ENCODE results near the gene FOXP1.

FOXP1 gene

GRCh38 chr3:71499227-71499876 is 84.2 kb downstream of the FOXP1 start:
- no peak for ATAC-seq (ENCODE audit: low read depth)
- no peaks in the 10 kb centered on the region for H3K27me3 ChIP-seq (ENCODE audit: insufficient read depth, poor library complexity, severe bottlenecking)
- peaks cover 39% of the 10 kb centered on the region for H3K4me1 ChIP-seq (ENCODE audit: insufficient read depth, poor library complexity, severe bottlenecking)
- no peak overlapping the region for H3K4me3 ChIP-seq (ENCODE audit: severe bottlenecking)
- no peaks in the 10 kb centered on the region for H3K36me3 ChIP-seq (ENCODE audit: low read depth)
- no peak overlapping the region for H3K27ac ChIP-seq (ENCODE audit: poor library complexity, severe bottlenecking)
- H3K9me3 ChIP-seq (ENCODE audit: severe bottlenecking), result no peaks in the 10 kb centered on the region
- no peak for DNase-seq (ENCODE audit: low spot score)
- no peak for TF ChIP-seq CTCF (IDR thresholded peaks at IDR 0.05; ENCODE audit: poor library complexity, severe bottlenecking)

- no peak overlapping the region for H3K27ac ChIP-seq (ENCODE audit: poor library complexity, severe bottlenecking)
- peaks cover 1% of the 10 kb centered on the region; the same call in 1 of the 2 replicates for H3K36me3 ChIP-seq (ENCODE audit: low read depth)
- H3K9me3 ChIP-seq (ENCODE audit: severe bottlenecking), result no peaks in the 10 kb centered on the region
- peaks cover 31% of the 10 kb centered on the region for H3K4me1 ChIP-seq (ENCODE audit: insufficient read depth, poor library complexity, severe bottlenecking)
- TF ChIP-seq CTCF (IDR thresholded peaks at IDR 0.05; ENCODE audit: poor library complexity, severe bottlenecking), result no peak
- DNase-seq (ENCODE audit: low spot score) (no peak), ATAC-seq (ENCODE audit: low read depth) (no peak)
- no peak overlapping the region for H3K4me3 ChIP-seq (ENCODE audit: severe bottlenecking)
- H3K27me3 ChIP-seq (ENCODE audit: insufficient read depth, poor library complexity, severe bottlenecking), result no peaks in the 10 kb centered on the region
Measured at GRCh38 chr3:71498543-71498942, 85.0 kb downstream of the FOXP1 start.

- Histone ChIP-seq H3K4me1 (ENCODE audit: insufficient read depth, poor library complexity, severe bottlenecking) (peaks cover 26% of the 10 kb centered on the region), H3K36me3 (ENCODE audit: low read depth) (peaks cover 7% of the 10 kb centered on the region), H3K27ac (ENCODE audit: poor library complexity, severe bottlenecking) (peak overlapping the region; percentile 96), H3K27me3 (ENCODE audit: insufficient read depth, poor library complexity, severe bottlenecking) (no peaks in the 10 kb centered on the region), H3K9me3 (ENCODE audit: severe bottlenecking) (no peaks in the 10 kb centered on the region), H3K4me3 (ENCODE audit: severe bottlenecking) (no peak overlapping the region)
- no peak for DNase-seq (ENCODE audit: low spot score)
- no peak for TF ChIP-seq CTCF (IDR thresholded peaks at IDR 0.05; ENCODE audit: poor library complexity, severe bottlenecking)
- ATAC-seq (ENCODE audit: low read depth), result no peak
Measured at GRCh38 chr3:71497971-71498444, 85.5 kb downstream of the FOXP1 start.

- Histone ChIP-seq H3K27ac (ENCODE audit: poor library complexity, severe bottlenecking) (peak overlapping the region; percentile 96), H3K27me3 (ENCODE audit: insufficient read depth, poor library complexity, severe bottlenecking) (no peaks in the 10 kb centered on the region), H3K4me1 (ENCODE audit: insufficient read depth, poor library complexity, severe bottlenecking) (peaks cover 24% of the 10 kb centered on the region), H3K4me3 (ENCODE audit: severe bottlenecking) (no peak overlapping the region), H3K36me3 (ENCODE audit: low read depth) (peaks cover 13% of the 10 kb centered on the region), H3K9me3 (ENCODE audit: severe bottlenecking) (no peaks in the 10 kb centered on the region)
- TF ChIP-seq CTCF (IDR thresholded peaks at IDR 0.05; ENCODE audit: poor library complexity, severe bottlenecking), result no peak
- no peak for DNase-seq (ENCODE audit: low spot score)
- no peak for ATAC-seq (ENCODE audit: low read depth)
Measured at GRCh38 chr3:71497367-71497897, 86.1 kb downstream of the FOXP1 start.
